GM18868 (cell line): ENCODE data around the gene RARRES1.
"Not testable (repeated sequence)": the region's sequence is repeated elsewhere in the genome, so short reads cannot be mapped to it uniquely, and the experiment has no call there.

Experiments used
- ATAC-seq: cut with Tn5 transposase; IDR thresholded peaks from one replicate; pipeline ENCODE4 v1.9.1; 2021; ENCODE audit warnings: mild to moderate bottlenecking, moderate library complexity; ENCODE audit not compliant: unreplicated experiment

RARRES1 gene

DNA sequence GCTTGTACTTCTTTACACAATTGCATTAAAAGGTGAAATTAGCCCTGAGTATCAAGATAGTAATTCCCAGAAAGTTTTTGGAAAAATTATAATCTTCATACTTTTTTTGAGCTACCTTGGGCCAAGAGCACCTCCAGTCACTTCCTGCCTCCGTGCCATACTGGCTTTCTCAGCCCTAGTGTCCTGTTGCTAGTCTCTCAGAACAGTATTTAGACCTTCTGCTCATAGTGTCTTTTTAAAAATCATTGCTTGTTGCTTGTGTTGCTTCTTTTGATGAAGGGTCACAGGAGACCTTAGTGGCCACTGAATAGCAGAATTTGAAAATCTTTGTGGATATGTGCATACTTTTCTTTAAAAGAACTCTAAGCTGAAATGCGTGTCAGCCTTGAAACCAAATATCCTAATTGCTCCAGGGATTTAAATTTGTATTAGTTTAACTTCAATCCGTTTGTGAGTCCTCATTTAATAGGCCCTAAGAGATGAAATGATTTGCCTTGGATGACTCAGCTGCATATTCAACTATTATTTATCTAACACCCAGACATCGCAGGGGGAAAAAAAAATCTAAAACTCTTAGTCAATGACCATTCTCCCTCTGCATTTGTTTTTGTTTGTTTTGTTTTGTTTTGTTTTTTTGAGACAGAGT, 30.7 kb downstream of the RARRES1 start:
- ATAC-seq, result no peak

DNA sequence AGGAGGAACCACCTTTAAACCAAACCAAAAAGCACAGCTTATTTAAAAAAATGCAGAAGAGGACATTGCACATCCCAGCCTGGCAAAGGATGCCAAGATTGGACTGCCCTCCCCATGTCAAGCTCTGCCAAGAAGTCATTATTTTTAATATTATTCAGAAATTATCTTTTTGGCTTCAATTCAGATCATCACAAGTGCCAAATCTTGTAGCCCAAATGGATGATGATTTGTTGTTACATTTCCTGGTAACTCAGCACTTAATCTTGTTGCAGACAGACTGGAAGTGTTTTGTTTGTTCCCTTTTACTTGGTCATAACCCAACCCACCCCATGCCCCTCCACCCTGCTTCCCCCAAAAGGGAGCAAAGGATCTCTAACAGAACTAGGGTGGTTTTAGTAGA, 31.7 kb downstream of the RARRES1 start:
- ATAC-seq, result no peak

DNA sequence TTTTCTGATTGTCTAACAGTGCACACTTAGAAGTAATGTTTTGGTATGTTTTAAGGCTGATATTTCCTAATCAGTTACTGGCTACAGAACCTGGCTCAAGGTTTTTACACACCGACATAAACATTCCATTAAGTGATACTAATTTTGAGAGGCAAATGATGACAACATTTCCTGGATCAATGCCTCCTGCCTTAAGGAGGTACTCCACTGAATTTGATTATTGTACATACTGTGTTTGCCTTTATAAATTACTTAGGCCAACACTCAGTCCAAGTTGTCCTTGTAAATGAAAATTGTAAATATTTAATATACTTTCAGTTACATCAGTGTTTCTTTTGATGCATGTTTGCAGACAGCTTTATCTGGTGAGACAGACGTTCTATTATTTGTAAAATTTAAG, 35.6 kb downstream of the RARRES1 start:
- no peak for ATAC-seq

DNA sequence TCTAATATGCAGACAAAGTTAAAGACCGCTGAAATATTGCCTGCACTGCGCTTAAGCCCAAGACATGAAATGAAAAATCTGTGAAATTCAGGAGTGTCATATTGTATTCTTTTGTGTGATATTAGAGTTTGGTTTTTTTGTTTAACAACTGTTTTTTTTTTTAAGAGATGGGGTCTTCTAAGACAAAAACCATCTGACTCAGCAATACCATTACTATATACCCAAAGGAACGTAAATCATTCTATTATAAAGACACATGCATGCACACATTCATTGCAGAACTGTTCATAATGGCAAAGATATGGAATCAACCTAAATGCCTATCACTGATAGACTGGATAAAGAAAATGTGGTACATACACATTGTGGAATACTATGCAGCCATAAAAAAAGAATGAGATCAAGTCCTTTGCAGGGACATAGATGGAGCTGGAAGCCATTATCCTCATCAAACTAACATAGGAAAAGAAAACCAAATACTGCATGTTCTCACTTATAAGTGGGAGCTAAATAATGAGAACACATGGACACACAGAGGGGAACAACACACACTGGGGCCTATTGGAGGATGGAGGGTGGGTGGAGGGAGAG, 38.3 kb downstream of the RARRES1 start:
- not testable (repeated sequence) for ATAC-seq

- no peak for ATAC-seq
Observed at GRCh38 chr3:158685159-158685558, 47.1 kb downstream of the RARRES1 start.

DNA sequence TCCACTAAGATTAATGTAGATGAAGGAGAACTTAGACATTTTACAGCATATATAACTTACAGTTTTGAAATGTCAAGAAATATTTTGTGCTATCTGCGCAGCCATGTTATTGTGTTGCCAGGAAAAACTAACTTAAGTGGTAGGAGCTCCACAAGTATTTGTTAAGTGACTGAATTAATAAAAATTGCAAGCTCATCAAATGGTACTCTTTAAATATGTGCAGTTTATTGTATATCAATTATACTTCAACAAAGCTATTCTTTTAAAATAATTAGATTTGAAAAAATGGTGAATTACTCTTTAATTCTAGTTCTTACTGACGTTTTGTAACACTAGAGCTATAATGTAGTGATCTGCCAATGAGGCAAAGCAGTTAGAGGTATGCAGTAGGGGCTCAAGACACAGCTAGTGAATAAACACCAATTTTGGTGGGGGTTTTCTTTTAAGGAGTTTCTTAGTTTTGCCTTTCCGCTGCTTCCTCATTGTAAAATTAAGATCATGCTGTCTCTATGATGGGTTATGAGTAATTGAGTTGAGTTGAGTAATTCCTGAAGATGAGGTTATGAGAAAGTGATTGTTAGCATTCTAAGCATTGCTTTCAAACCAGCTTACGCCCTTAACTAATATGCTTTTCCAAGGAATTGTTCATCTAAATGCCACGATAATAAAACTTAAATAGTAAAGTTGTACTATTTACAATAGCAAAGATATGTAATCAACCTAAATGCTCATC, 48.9 kb downstream of the RARRES1 start:
- ATAC-seq, result no peak

DNA sequence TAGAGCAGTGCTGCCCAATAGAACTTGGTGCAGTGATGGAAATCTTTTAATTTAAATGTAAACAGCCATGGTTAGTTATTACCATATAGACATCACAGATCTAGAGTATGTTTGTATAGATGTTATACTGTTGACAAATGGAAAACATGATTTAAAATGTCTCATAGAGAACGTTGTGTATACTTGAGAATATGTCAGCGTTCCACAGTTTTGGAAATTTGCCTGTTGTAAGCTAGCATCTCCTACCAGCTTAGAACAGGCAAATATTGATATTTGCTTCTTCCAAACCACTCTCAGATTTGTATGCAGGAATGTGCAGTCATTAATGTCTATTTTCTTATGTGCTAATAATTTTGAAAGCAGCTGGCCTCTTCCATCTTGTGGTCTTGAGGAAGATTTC, 51.4 kb downstream of the RARRES1 start:
- no peak for ATAC-seq

DNA sequence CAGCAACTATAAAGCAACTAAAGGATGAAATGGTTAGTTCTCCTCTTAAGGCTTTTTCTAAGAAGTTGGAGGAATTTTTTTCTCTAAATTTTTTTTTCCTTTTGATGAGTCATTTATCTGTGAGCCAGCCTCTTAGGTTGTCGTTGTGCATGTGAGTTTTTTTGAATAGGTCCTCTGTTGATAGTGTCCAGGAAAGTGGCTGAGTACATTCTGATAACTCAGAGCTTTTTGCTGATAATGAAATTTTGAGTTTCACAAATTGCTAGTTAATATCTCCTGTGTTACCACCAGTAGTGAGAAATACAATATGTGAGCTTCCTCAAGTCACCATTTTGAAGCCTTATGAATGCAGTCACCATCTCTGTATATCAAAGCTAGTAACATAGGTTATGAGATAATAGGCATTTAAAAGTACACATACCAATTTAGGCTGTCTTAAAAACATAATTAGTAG, 52.7 kb downstream of the RARRES1 start:
- no peak for ATAC-seq

- no peak for ATAC-seq
Observed at GRCh38 chr3:158678687-158679086, 53.6 kb downstream of the RARRES1 start.

DNA sequence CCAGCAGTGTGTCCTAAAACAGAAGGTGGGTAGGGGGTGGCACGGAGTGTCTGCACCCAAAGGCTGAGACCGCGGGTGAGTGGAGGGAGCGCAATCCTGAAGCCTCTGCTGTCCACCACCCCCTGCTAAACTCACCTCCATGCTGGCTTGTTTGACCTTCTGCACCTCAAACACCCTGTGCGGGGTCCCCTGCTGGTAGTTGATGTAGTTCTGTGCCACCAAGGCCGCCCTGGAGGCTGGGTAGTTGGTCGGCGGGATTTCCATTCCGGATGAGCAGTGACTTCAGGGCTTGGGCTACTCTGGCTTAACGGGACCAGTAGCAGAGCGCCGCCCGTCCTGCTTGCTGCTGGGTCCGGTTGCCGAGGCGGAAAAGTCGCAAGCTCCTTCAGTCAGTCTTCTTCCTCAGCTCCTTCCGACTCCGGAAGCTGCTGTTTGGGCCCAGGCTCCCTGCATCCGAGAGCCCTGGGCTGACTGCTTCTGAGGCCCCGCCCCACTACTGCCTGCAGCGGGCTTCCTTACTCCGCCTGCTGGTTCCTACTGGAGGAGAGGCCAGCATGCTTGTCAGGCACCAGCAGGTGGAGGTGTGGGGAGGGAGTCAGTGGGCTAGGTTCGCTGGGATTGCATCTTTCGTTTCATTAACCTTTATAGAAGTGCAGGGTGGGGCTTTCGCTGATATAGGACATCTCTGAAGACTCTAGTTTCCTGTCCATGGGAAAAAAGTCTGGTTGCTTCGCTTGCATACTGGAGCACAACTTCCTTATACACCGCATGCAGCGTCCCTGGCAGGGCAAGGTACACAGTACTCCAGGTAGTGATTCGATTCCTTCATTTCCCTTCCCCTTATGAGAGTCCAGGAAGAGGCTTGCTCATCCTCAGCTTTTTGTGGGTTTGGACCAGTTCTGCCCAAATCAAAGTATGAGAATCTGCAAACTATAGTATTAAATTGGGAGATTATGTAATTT, 59.8 kb downstream of the RARRES1 start, which contains the start of gene LXN:
Gene LXN (minus strand): TSS at position 434 of the 962 bp plus-strand sequence. CDS start 170 bp downstream, at position 264.
- ATAC-seq, result peak; percentile 99

GRCh38 chr3:158671821-158672214, 60.4 kb downstream of the RARRES1 start:
- ATAC-seq, result peak; percentile 3

DNA sequence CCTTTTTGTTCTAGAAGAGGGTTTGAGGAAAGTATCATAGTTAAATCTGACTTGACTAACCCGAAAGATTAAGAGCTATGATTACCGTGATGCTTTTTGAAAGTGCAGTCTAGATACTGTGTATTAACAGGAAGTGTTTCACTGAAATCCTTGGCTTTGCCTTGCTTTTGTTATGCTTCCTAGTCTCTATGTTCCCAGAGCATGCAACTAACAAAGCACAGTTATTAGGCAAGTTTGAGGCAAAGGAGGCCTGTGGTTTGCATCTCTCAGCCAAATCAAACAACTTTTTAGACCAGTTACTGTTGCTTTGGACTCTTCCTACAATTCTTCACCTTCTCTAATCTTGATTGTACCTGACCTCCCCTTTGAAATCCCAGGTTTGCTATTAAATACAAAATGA, 63.8 kb downstream of the RARRES1 start:
- ATAC-seq, result no peak

GRCh38 chr3:158666416-158666815, 65.8 kb downstream of the RARRES1 start:
- no peak for ATAC-seq

DNA sequence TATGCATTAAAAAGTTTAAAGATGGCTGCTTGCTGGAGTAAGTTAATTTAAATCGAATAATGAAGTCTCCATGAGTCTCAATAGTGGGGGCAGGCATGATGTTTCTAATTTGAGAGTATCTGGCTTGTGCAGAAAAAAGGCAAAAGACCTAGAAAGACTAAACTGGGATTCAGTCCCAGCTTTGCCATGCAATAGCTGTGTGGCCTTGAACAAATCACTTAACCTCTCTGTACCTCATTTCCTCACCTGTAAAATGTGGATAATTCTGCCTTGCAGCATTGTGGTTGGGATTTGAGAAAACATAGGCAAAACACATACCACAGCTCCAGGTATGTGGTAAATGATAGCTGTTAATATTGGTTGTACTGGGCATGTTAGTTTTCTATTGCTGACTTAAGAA, 68.4 kb downstream of the RARRES1 start:
- ATAC-seq, result no peak

DNA sequence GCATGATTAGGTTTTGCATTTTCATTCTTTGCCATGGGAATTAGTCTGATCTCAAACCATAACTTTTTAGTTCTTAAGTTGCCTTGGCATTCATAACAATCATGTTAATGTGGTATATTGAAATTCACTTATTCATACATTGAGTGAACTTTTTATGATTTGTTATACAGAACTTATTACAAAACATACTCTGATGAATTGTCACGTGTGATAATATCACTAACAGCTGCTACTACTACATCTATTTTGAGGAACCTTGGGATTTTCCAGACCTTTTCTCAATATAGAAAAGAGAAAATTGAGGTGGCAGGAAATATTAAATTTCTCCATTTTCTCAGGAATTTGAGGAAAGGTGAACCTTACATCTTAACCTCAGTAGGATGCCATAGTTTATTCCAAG, 69.0 kb downstream of the RARRES1 start:
- no peak for ATAC-seq

DNA sequence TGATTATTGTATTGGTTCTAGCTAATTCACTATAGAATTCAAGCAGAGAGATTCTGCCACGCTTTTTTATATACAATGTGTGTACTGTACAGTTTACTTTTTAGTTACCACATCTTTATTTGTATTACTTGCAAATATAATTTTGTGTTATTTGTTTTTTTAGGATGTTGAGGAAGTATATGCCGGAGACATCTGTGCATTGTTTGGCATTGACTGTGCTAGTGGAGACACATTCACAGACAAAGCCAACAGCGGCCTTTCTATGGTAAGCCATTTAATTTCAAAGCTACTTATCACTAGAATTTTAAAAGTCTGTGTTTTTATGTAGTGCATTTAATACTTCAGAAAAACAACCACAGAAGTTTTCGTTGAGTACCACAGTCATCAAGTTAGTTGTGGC, 71.5 kb downstream of the RARRES1 start:
- no peak for ATAC-seq

DNA sequence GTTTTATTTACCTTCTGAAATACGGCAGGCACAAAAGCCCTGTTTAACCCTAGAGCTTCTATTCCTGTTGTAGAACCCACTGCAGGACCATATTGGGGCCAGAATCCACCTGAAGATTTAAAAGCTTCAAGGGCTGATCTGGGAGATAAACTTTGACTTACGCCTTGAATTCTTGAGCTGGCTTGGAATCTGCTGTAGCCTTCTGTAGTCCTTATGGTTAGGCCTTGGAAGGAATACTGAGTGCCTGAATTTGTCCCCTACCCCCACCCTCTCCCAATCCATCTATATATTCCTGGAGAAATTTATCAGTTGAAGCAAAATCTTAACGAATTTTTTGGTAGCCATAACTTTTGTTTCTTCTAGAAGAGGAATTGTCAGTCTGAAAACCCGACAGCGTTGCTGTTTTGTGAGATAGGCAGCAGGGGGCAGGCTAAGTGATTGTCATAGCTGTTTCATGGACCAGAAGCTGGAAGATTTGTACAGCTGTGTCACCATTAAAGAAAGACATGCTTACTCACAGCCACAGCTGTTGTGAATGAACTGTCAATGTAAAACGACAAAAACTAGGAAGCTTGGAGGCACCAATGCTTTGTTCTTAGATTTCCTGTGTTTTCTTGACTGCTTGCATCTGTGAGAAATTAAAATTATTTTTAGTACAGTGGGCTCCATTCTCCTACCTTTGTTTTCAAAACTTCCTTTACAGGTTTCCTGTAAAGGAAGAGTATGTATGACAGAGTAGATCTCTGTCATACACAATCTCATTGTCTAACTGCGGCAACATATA, 72.6 kb downstream of the RARRES1 start:
- peak; percentile 96 for ATAC-seq

DNA sequence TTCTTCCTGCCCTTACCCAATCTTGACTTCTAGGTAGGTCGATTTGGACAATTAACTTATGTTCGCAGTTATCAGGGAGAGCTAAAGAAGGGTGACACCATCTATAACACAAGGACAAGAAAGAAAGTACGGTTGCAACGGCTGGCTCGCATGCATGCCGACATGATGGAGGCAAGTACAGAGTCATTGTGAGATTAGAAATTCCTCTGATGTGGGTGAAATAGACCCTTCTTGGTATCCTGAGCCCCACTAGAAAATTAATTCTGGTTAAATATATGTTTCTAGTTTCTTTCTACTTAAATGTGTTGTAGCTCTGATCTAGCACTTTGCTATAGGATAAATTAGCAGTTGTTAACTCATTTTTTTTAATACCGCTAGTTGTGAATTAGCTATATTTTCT, 73.4 kb downstream of the RARRES1 start:
- no peak for ATAC-seq

- ATAC-seq, result no peak
Observed at GRCh38 chr3:158652463-158652862, 79.8 kb downstream of the RARRES1 start.

GRCh38 chr3:158651192-158651591, 81.1 kb downstream of the RARRES1 start:
- no peak for ATAC-seq
